ENCODE results near the gene E2F4. TPM values are rescaled to one million over a fixed set of nuclear protein-coding genes. Genes with fewer than 3 reads are reported as not detected.

The E2F4 gene
- total and polyA plus RNA-seq, 10 of the 15 experiments (the other 5 are each of a cell fraction or from before 2014, with no cell fraction given), result 11.7 to 132 (median 95.9) TPM

- TF ChIP-seq CTCF (IDR thresholded peaks at IDR 0.05 in 2 of 3, conservative IDR thresholded peaks at IDR 0.05 in 1 of 3; ENCODE audit: control insufficient read depth in 2 of 3, extremely low read depth in 1 of 3, insufficient read depth in 1 of 3, low read depth in 3 of 3, low read length in 3 of 3), result no peak
- TF ChIP-seq SREBF2 (IDR thresholded peaks at IDR 0.05; ENCODE audit: low read length), result no peak
- no peak for TF ChIP-seq ZBTB4 (CRISPR knock-in tag; IDR thresholded peaks at IDR 0.05)
- 0 out of 2 replicates have a peak, but pooled peaks have one; percentile 44 for TF ChIP-seq POLR2AphosphoS5 (IDR thresholded peaks at IDR 0.05; ENCODE audit: low read length)
- TF ChIP-seq KLF5 (IDR thresholded peaks at IDR 0.05; ENCODE audit: partially characterized antibody), result no peak
- no peak for TF ChIP-seq SUZ12 (IDR thresholded peaks at IDR 0.05; ENCODE audit: unreplicated experiment)
- TF ChIP-seq STAT3 (IDR thresholded peaks at IDR 0.05; ENCODE audit: low read depth, low read length), result no peak
- no peak for TF ChIP-seq SPI1 (IDR thresholded peaks at IDR 0.05; ENCODE audit: borderline replicate concordance, insufficient read depth, low read depth, low read length)
- no peak for TF ChIP-seq ATF7 (IDR thresholded peaks at IDR 0.05; ENCODE audit: low read depth)
Measured at GRCh38 chr16:67192781-67193361, 916 bp downstream of the E2F4 start (continued).
